Measurements from ENCODE around the gene PRICKLE3. TPM values are rescaled to one million over a fixed set of nuclear protein-coding genes. Genes with fewer than 3 reads are reported as not detected.
A peak's percentile ranks its signal among the peaks of the same experiment; 100 is the strongest.
"Not testable (repeated sequence)": the region's sequence is repeated elsewhere in the genome, so short reads cannot be mapped to it uniquely, and the experiment has no call there.

The PRICKLE3 gene
- total and polyA plus RNA-seq, 7 experiments from 2014 or later: 1.4 to 19.8 (median 9.0) TPM

DNA sequence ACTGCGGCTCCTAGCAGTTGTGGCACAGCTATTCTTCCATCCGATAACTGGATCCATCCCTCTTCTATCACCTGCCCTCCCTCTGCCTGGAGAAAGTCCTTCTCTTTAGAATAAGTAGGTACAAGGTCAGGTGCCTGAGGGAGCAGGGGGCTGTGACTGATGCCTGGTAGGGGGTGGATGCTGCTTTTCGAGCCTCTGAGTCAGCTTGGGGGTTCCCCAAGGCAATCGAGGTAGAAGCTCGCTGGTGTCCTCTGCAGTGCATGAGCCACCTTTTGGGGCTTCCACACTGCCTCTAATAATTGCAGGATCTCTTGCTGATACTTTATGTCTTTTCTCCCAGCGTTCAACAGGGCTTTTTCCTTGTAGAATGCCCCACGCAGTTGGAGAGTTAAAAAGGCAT is 43.0 kb downstream of the PRICKLE3 start:
- H3K9me3 Mint-ChIP-seq: peaks cover 0 to 27% (median 3%) of the 10 kb centered on the region in 11 donors
- CTCF ChIA-PET: interaction anchor here (1.2 kb wide), 1 partner anchor 22 kb away, joined by 3 read pairs; no protein-coding TSS in a partner anchor
- H3K27ac Mint-ChIP-seq; H3K27me3 ChIP-seq (ENCODE audit: control insufficient read depth in 2 of 2, insufficient read depth in 2 of 2, low read length in 2 of 2); H3K4me1 ChIP-seq (ENCODE audit: control insufficient read depth in 2 of 2, insufficient read depth in 2 of 2, low read length in 2 of 2); ATAC-seq; H3K27me3 Mint-ChIP-seq; H3K4me3 Mint-ChIP-seq; H3K4me3 ChIP-seq (ENCODE audit: low read length); POLR2A ChIA-PET; DNase-seq; H3K27ac ChIP-seq (ENCODE audit: low read depth, low read length); H3K36me3 ChIP-seq (ENCODE audit: control insufficient read depth in 2 of 3, insufficient read depth in 3 of 3, low read length in 3 of 3); H3K4me1 Mint-ChIP-seq: not testable (repeated sequence)
- H3K9me3 ChIP-seq (ENCODE audit: control insufficient read depth in 2 of 3, low read length in 3 of 3): peaks cover 0 to 11% (median 0%) of the 10 kb centered on the region in 3 experiments
- intact Hi-C loops (cut with micrococcal nuclease): loop anchor here in 1 of 2 donors (5.0 kb wide), 1 partner anchor 609 kb away; no protein-coding TSS in a partner anchor
- H3K36me3 Mint-ChIP-seq: peaks cover 0 to 11% (median 6%) of the 10 kb centered on the region in 5 donors

DNA sequence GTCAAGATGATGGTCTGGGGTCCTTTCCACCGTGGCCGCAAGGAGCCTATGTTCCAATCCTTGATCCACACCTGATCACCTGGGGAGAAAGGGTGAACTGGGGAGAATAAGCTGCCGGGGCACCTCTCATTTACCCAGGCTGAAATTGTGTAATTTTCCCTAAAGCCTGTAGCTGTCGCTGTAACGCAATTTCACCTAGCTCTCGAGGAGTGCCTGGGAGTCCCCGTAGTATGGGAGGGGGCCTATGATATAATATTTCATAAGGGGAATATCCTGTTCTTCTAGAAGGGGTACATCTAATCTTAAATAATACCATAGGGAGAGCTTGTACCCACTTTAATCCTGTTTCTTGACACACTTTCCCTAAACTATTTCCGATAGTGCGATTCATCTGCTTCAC is 43.9 kb downstream of the PRICKLE3 start:
- intact Hi-C loops (cut with micrococcal nuclease): loop anchor here in 1 of 2 donors (1.0 to 5.0 kb wide), 2 partner anchors 49 to 610 kb away; no protein-coding TSS in a partner anchor
- POLR2A ChIA-PET: interaction anchor here (0.6 kb wide), 1 partner anchor 49 kb away, joined by 4 read pairs; no protein-coding TSS in a partner anchor
- CTCF ChIA-PET: interaction anchor here (1.0 to 1.4 kb wide), 3 partner anchors 21 to 47 kb away, joined by 3 to 4 read pairs (median 3); no protein-coding TSS in a partner anchor
- not testable (repeated sequence) for H3K4me1 Mint-ChIP-seq; H3K4me3 ChIP-seq (ENCODE audit: low read length); H3K27ac Mint-ChIP-seq; H3K27me3 Mint-ChIP-seq; H3K36me3 ChIP-seq (ENCODE audit: control insufficient read depth in 2 of 3, insufficient read depth in 3 of 3, low read length in 3 of 3); ATAC-seq; H3K4me3 Mint-ChIP-seq; DNase-seq; H3K27ac ChIP-seq (ENCODE audit: low read depth, low read length); H3K27me3 ChIP-seq (ENCODE audit: control insufficient read depth in 2 of 2, insufficient read depth in 2 of 2, low read length in 2 of 2); H3K4me1 ChIP-seq (ENCODE audit: control insufficient read depth in 2 of 2, insufficient read depth in 2 of 2, low read length in 2 of 2)
- peaks cover 0 to 11% (median 0%) of the 10 kb centered on the region in 3 experiments for H3K9me3 ChIP-seq (ENCODE audit: control insufficient read depth in 2 of 3, low read length in 3 of 3)
- H3K36me3 Mint-ChIP-seq: peaks cover 0 to 11% (median 6%) of the 10 kb centered on the region in 5 donors
- H3K9me3 Mint-ChIP-seq: peaks cover 0 to 31% (median 3%) of the 10 kb centered on the region in 11 donors

GRCh38 chrX:49139713-49140112 is 46.5 kb downstream of the PRICKLE3 start:
- H3K27ac ChIP-seq (ENCODE audit: low read depth, low read length): no peak overlapping the region
- peaks cover 0 to 34% (median 3%) of the 10 kb centered on the region in 11 donors for H3K9me3 Mint-ChIP-seq
- H3K27me3 ChIP-seq (ENCODE audit: control insufficient read depth in 2 of 2, insufficient read depth in 2 of 2, low read length in 2 of 2): no peaks in the 10 kb centered on the region
- no peak overlapping the region for H3K4me3 ChIP-seq (ENCODE audit: low read length)
- POLR2A ChIA-PET: no interaction called here
- H3K4me1 ChIP-seq (ENCODE audit: control insufficient read depth in 2 of 2, insufficient read depth in 2 of 2, low read length in 2 of 2): no peaks in the 10 kb centered on the region
- H3K9me3 ChIP-seq (ENCODE audit: control insufficient read depth in 2 of 3, low read length in 3 of 3): peaks cover 0 to 11% (median 0%) of the 10 kb centered on the region in 3 experiments
- CTCF ChIA-PET: no interaction called here
- H3K4me3 Mint-ChIP-seq: peak overlapping the region in 1 of 10 donors; percentile 38
- H3K27me3 Mint-ChIP-seq: no peaks in the 10 kb centered on the region
- DNase-seq (no peak), ATAC-seq (no peak)
- no peak overlapping the region for H3K27ac Mint-ChIP-seq
- H3K36me3 ChIP-seq (ENCODE audit: control insufficient read depth in 2 of 3, insufficient read depth in 3 of 3, low read length in 3 of 3): no peaks in the 10 kb centered on the region
- intact Hi-C loops (cut with micrococcal nuclease): loop anchor here in 1 of 2 donors (5.0 kb wide), 1 partner anchor 613 kb away; no protein-coding TSS in a partner anchor
- peaks cover 0 to 2% (median 0%) of the 10 kb centered on the region in 7 donors for H3K4me1 Mint-ChIP-seq
- H3K36me3 Mint-ChIP-seq: peaks cover 0 to 14% (median 6%) of the 10 kb centered on the region in 5 donors

GRCh38 chrX:49137492-49137891 is 48.7 kb downstream of the PRICKLE3 start:
- H3K36me3 ChIP-seq (ENCODE audit: control insufficient read depth in 2 of 3, insufficient read depth in 3 of 3, low read length in 3 of 3): no peaks in the 10 kb centered on the region
- H3K27me3 ChIP-seq (ENCODE audit: control insufficient read depth in 2 of 2, insufficient read depth in 2 of 2, low read length in 2 of 2): no peaks in the 10 kb centered on the region
- H3K27ac ChIP-seq (ENCODE audit: low read depth, low read length): no peak overlapping the region
- ChIA-PET CTCF (interaction anchor here (0.6 to 0.7 kb wide), 2 partner anchors 35 to 47 kb away, joined by 3 to 5 read pairs; no protein-coding TSS in a partner anchor), POLR2A (interaction anchor here (0.6 kb wide), 1 partner anchor 62 kb away, joined by 3 read pairs; no protein-coding TSS in a partner anchor)
- H3K9me3 ChIP-seq (ENCODE audit: control insufficient read depth in 2 of 3, low read length in 3 of 3): peaks cover 0 to 11% (median 0%) of the 10 kb centered on the region in 3 experiments
- no peaks in the 10 kb centered on the region for H3K27me3 Mint-ChIP-seq
- H3K27ac Mint-ChIP-seq: no peak overlapping the region
- H3K4me3 Mint-ChIP-seq: no peak overlapping the region
- H3K4me1 ChIP-seq (ENCODE audit: control insufficient read depth in 2 of 2, insufficient read depth in 2 of 2, low read length in 2 of 2): no peaks in the 10 kb centered on the region
- DNase-seq (no peak), ATAC-seq (no peak)
- peaks cover 0 to 34% (median 3%) of the 10 kb centered on the region in 11 donors for H3K9me3 Mint-ChIP-seq
- no peak overlapping the region for H3K4me3 ChIP-seq (ENCODE audit: low read length)
- peaks cover 0 to 2% (median 0%) of the 10 kb centered on the region in 7 donors for H3K4me1 Mint-ChIP-seq
- H3K36me3 Mint-ChIP-seq: peaks cover 0 to 14% (median 6%) of the 10 kb centered on the region in 5 donors
- intact Hi-C loops (cut with micrococcal nuclease): no loop called here

- no peak overlapping the region for H3K27ac ChIP-seq (ENCODE audit: low read depth, low read length)
- no peak for DNase-seq
- Mint-ChIP-seq H3K36me3 (peaks cover 0 to 7% (median 0%) of the 10 kb centered on the region in 5 donors), H3K4me3 (no peak overlapping the region), H3K4me1 (peaks cover 0 to 2% (median 0%) of the 10 kb centered on the region in 7 donors), H3K27ac (no peak overlapping the region), H3K27me3 (no peaks in the 10 kb centered on the region), H3K9me3 (peaks cover 0 to 10% (median 0%) of the 10 kb centered on the region in 11 donors)
- H3K4me1 ChIP-seq (ENCODE audit: control insufficient read depth in 2 of 2, insufficient read depth in 2 of 2, low read length in 2 of 2): no peaks in the 10 kb centered on the region
- ATAC-seq: no peak
- intact Hi-C loops (cut with micrococcal nuclease): no loop called here
- no peaks in the 10 kb centered on the region for H3K36me3 ChIP-seq (ENCODE audit: control insufficient read depth in 2 of 3, insufficient read depth in 3 of 3, low read length in 3 of 3)
- no peaks in the 10 kb centered on the region for H3K9me3 ChIP-seq (ENCODE audit: control insufficient read depth in 2 of 3, low read length in 3 of 3)
- no peak overlapping the region for H3K4me3 ChIP-seq (ENCODE audit: low read length)
- H3K27me3 ChIP-seq (ENCODE audit: control insufficient read depth in 2 of 2, insufficient read depth in 2 of 2, low read length in 2 of 2): no peaks in the 10 kb centered on the region
- CTCF ChIA-PET: no interaction called here
- POLR2A ChIA-PET: no interaction called here
These were observed 52.4 kb downstream of the PRICKLE3 start for GRCh38 chrX:49133759-49134158.

GRCh38 chrX:49132275-49132674 is 53.9 kb downstream of the PRICKLE3 start:
- POLR2A ChIA-PET, H3K27ac Mint-ChIP-seq: not testable (repeated sequence)

GRCh38 chrX:49129427-49129826 is 56.7 kb downstream of the PRICKLE3 start:
- Mint-ChIP-seq H3K27ac (no peak overlapping the region), H3K4me1 (no peaks in the 10 kb centered on the region), H3K9me3 (no peaks in the 10 kb centered on the region), H3K27me3 (no peaks in the 10 kb centered on the region), H3K36me3 (peaks cover 0 to 3% (median 0%) of the 10 kb centered on the region in 5 donors), H3K4me3 (no peak overlapping the region)
- DNase-seq: no peak
- ATAC-seq: no peak
- intact Hi-C loops (cut with micrococcal nuclease): loop anchor here in 1 of 2 donors (10.0 kb wide), 1 partner anchor 235 kb away; the partner anchor contains the start of genes PQBP1 and TIMM17B
- H3K27me3 ChIP-seq (ENCODE audit: control insufficient read depth in 2 of 2, insufficient read depth in 2 of 2, low read length in 2 of 2): no peaks in the 10 kb centered on the region
- ChIA-PET POLR2A (no interaction called here), CTCF (no interaction called here)
- no peaks in the 10 kb centered on the region for H3K4me1 ChIP-seq (ENCODE audit: control insufficient read depth in 2 of 2, insufficient read depth in 2 of 2, low read length in 2 of 2)
- no peak overlapping the region for H3K4me3 ChIP-seq (ENCODE audit: low read length)
- no peaks in the 10 kb centered on the region for H3K36me3 ChIP-seq (ENCODE audit: control insufficient read depth in 2 of 3, insufficient read depth in 3 of 3, low read length in 3 of 3)
- no peaks in the 10 kb centered on the region for H3K9me3 ChIP-seq (ENCODE audit: control insufficient read depth in 2 of 3, low read length in 3 of 3)
- no peak overlapping the region for H3K27ac ChIP-seq (ENCODE audit: low read depth, low read length)

More at GRCh38 chrX:49132275-49132674, 53.9 kb downstream of the PRICKLE3 start:
- H3K27me3 ChIP-seq (ENCODE audit: control insufficient read depth in 2 of 2, insufficient read depth in 2 of 2, low read length in 2 of 2); H3K27me3 Mint-ChIP-seq; H3K27ac ChIP-seq (ENCODE audit: low read depth, low read length); H3K4me1 Mint-ChIP-seq; H3K36me3 ChIP-seq (ENCODE audit: control insufficient read depth in 2 of 3, insufficient read depth in 3 of 3, low read length in 3 of 3); H3K9me3 ChIP-seq (ENCODE audit: control insufficient read depth in 2 of 3, low read length in 3 of 3); DNase-seq; intact Hi-C loops (cut with micrococcal nuclease); H3K4me3 ChIP-seq (ENCODE audit: low read length); H3K36me3 Mint-ChIP-seq; ATAC-seq; H3K4me3 Mint-ChIP-seq; CTCF ChIA-PET; H3K9me3 Mint-ChIP-seq; H3K4me1 ChIP-seq (ENCODE audit: control insufficient read depth in 2 of 2, insufficient read depth in 2 of 2, low read length in 2 of 2): not testable (repeated sequence)
